Spleen (tissue), 7 donors: ENCODE results near the gene TIAM1.

ENCODE experiments used
- CTCF ChIP-seq, 11 experiments: fragments of 200-600 bp in 7 of 11; fragments of 450-650 bp in 4 of 11; sonication (generic) in 4 of 11; IDR thresholded peaks in 8 of 11; conservative IDR thresholded peaks in 3 of 11; 1 replicate in 7 of 11; 2 replicates in 4 of 11; pipeline versions ENCODE4 v1.4.0 to v1.8.0; 2016 to 2021; ENCODE audit warnings: antibody characterized with exemption in 11 of 11, inconsistent platforms in 4 of 11, mild to moderate bottlenecking in 1 of 11
- POLR2A ChIP-seq, 3 donors: fragments of 450-650 bp; IDR thresholded peaks; one replicate each; pipeline ENCODE4 v1.5.1; 2017; ENCODE audit warnings: antibody characterized with exemption in 3 of 3, mild to moderate bottlenecking in 1 of 3
- donor health status: DM: no; HTN: no; CAD: no; lungs with moderate emphysema.
- donor health status: DM: no; HTN: no; CAD: no.
- donor health status: DM: no; HTN: no; CAD: no.

DNA sequence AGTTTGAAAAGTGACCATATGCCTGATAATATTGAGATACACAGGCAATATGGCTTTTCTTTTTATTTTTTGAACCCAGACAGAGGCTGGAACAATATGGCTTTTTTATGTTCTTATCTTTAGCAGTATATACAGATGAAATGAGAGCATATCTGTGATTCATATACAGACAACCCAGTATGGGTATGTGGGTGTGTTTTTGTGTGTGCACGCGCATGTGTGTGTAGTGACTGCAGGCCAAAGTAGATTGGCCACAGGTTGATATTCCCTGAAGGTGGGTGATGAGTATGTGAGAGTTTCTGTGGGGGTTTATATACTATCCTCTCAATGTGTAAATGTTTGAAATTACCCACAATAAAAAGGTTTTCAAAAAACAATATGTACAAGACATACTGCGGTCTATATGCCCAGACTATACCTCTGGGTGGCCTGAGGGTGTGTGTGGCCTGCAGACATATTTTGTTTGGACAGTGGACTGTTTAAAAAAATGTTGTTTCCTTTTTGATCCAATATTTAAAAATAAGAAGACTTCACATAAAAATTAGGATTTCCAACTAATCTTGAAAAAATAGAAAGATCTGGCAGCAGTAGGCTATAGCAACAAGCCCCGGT lies 26.3 kb upstream of the TIAM1 start:
- TF ChIP-seq CTCF (IDR thresholded peaks at IDR 0.05 in 8 of 11, conservative IDR thresholded peaks at IDR 0.05 in 3 of 11) (no peak), POLR2A (IDR thresholded peaks at IDR 0.05) (no peak)
